Measurements from ENCODE around the gene FAM169A.

FAM169A gene

DNA sequence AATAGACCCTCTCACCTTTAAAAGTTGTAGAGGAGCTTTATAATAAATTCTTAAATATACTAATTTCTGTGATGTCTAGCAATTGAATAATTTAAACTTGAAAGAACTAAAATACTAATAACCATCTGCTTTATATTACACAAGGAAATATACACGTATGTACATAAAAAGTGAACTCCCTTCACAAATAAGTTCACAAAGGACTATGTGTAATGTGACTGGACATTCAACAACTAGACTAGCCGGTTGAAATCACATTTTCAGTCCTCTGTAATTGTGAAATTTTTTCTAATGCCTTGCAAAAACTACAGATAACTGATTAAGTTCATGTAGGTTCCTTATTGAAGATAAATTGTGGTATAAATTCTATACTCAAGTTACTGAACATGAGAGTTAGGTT is 87.6 kb downstream of the FAM169A start:
- TF ChIP-seq, protein P1, sequence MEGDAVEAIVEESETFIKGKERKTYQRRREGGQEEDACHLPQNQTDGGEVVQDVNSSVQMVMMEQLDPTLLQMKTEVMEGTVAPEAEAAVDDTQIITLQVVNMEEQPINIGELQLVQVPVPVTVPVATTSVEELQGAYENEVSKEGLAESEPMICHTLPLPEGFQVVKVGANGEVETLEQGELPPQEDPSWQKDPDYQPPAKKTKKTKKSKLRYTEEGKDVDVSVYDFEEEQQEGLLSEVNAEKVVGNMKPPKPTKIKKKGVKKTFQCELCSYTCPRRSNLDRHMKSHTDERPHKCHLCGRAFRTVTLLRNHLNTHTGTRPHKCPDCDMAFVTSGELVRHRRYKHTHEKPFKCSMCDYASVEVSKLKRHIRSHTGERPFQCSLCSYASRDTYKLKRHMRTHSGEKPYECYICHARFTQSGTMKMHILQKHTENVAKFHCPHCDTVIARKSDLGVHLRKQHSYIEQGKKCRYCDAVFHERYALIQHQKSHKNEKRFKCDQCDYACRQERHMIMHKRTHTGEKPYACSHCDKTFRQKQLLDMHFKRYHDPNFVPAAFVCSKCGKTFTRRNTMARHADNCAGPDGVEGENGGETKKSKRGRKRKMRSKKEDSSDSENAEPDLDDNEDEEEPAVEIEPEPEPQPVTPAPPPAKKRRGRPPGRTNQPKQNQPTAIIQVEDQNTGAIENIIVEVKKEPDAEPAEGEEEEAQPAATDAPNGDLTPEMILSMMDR (IDR thresholded peaks at IDR 0.05; ENCODE audit: low read depth, low read length) = no peak
- no peak for DNase-seq (ENCODE audit: extremely low read depth, low read depth)

DNA sequence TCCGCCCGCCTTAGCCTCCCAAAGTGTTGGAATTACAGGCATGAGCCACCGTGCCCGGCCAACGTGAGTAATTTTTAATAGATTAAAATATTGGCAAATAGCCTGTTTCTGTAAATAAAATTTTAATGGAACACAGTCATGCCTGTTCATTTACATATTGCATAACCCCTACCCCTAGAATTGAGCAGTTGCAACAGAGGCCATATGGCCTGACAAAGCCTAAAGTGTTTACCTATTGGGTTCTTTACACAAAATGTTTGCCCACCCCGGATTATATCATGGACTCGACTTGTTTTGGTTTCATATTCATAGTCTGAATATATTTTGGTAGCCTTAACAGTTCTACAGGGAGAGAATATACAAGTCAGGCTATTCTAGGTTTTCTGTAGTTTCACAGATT is 93.8 kb downstream of the FAM169A start:
- TF ChIP-seq, protein P1 (IDR thresholded peaks at IDR 0.05; ENCODE audit: low read depth, low read length) = no peak
- no peak for DNase-seq (ENCODE audit: extremely low read depth, low read depth)

DNA sequence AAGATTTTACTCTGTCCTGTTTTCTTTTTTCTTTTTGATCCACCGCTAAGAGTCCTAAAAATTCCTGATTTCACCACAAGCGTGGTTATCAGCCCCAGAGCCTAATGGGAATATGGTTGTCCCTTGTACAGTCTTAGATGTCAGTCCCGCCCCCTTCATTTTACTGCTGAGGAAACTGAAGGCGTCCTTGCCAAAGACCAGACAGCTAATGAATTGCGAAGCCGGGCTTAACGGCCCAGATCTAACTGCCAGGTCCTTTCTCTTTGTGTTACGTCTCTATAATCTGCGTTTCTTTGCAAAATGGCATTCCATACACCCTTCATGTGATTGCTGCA is 98.6 kb downstream of the FAM169A start:
- TF ChIP-seq, protein P1 (IDR thresholded peaks at IDR 0.05; ENCODE audit: low read depth, low read length) = no peak
- no peak for DNase-seq (ENCODE audit: extremely low read depth, low read depth)

DNA sequence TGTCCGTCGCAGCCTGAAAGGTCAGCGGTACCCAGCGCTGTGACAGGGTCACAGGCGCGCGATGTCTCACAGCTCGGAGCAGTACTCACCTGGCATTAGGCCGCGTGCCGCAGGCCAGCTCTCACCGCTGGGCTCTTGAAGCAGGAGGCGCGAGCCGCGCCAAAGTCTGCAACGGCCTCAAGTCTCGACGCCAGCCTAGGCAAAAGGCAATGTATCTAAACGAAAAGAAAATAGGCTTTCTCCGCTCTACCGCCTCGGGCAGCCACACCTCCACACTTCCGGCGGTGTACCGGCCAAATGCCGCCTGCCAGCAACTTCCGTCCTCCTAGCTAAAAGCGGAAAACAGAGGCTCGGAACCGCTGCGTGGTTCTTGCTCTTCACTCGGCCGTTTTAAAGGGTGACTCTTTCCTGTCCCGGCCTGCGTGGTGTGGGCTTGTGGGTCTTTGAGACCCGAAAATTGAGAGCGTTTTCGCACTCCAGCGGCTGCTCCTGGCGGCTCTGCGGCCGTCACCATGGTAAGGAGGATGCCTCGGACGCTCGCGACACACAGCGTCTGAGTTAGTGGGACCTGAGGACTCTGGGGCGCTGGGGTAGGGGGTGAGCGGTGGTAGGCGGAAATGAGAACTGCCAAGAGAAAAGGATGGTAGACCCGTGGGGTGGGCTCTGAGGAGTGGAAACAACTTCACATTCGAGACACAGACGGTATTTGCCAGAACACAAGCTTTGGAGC is 99.2 kb downstream of the FAM169A start, which contains the start of the genes GFM2 and NSA2:
Gene GFM2, minus strand, starts transcription at position 269 of the 730 bp plus-strand sequence. CDS start 3,375 bp downstream, outside the sequence.
Gene NSA2, plus strand, starts transcription at position 401 of the 730 bp plus-strand sequence. Its CDS starts 112 bp downstream, at position 513.
- TF ChIP-seq, protein P1 (IDR thresholded peaks at IDR 0.05; ENCODE audit: low read depth, low read length) = no peak
- peak; percentile 79 for DNase-seq (ENCODE audit: extremely low read depth, low read depth)

DNA sequence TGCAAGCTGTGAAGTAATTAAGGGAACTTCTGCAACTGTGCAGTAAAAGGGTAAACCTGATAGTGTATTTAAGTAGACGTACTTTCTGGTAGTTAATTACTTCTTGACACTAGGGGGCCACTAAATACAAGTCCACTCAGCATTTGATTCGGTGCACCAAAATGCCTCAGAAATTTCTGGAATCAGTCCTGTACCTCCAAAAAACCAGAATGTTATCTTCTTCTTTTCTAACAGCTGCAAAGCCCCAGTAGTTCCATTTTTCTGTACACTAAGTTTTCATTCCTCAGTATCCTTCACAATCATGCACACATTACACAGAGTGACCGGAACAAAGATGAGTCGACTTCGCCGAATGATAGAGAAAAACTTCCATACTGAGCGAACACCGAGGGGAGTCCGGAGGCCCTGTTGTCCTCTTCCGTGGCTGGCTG is 99.8 kb downstream of the FAM169A start:
- TF ChIP-seq, protein P1 (IDR thresholded peaks at IDR 0.05; ENCODE audit: low read depth, low read length) = no peak; the same call in 1 of the 2 replicates
- no peak for DNase-seq (ENCODE audit: extremely low read depth, low read depth)

DNA sequence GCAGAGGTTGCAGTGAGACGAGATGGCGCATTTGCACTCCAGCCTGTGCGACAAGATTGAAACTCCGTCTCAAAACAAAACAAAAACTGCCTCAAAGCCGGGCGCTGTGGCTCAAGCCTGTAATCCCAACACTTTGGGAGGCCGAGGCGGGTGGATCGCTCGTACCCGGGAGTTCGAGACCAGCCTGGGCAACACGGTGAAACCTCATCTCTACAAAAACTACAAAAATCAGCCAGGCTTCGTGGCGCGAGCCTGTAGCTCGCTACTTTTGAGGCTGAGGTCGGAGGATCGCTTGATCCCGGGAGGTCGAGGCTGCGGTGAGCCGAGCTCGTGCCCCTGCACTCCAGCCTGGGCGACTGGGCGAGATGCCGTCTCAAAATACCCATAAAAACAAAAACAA is 100.3 kb downstream of the FAM169A start:
- no peak for DNase-seq (ENCODE audit: extremely low read depth, low read depth)
- TF ChIP-seq, protein P1 (IDR thresholded peaks at IDR 0.05; ENCODE audit: low read depth, low read length) = no peak

DNA sequence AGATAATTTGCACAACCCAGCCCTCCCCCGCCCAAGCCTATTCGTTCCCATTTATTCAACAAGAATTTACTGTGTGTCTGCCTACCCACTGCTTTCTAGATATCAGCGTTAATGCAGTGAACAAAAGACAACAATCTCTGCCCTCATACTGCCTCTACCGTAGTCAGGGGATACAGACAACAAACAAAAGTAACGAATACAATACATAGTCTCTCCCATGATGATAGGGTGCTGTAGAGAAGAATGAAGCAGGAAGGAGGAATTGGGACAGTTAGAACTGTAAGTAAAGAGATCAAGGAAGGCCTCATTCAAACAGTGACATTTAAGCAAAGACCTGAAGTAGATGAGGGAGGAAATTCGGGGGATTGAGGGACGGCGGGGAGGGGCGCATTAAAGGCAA is 101.0 kb downstream of the FAM169A start:
- TF ChIP-seq, protein P1 (IDR thresholded peaks at IDR 0.05; ENCODE audit: low read depth, low read length) = no peak

More for the DNA sequence above, 101.0 kb downstream of the FAM169A start:
- no peak for DNase-seq (ENCODE audit: extremely low read depth, low read depth)
